ENCODE measurements around the gene SLC35F3.

The SLC35F3 gene

DNA sequence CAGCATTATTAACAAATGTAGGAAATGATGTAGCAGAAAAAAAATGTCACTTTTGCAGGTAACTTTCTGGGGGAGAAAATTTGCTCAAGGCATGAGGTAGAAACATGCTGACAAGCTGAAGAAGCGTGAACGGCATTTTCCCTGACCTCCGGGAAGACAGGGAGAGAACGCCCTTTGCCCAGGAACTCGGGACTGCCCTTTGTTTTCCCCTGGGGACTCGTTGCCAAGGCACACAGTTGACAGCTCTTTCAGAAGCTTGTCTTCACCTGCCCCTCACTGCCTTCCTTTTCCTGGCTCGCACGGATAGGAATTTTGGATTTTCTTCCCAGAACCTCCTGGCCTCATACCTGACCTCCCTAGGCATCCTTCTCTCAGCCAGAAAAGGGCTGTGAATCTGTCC lies 416.1 kb downstream of the SLC35F3 start:
- DNase-seq (ENCODE audit: insufficient read length, low spot score) (no peak), FAIRE-seq (no peak)
- TF ChIP-seq TAF1 (IDR thresholded peaks at IDR 0.05; ENCODE audit: low read depth, low read length): no peak
- no peak for TF ChIP-seq POU2F2 (IDR thresholded peaks at IDR 0.05; ENCODE audit: low read depth, low read length)
- TF ChIP-seq POLR2AphosphoS5 (IDR thresholded peaks at IDR 0.05; ENCODE audit: low read depth, low read length): no peak
- no peak for TF ChIP-seq SPI1 (IDR thresholded peaks at IDR 0.05; ENCODE audit: low read depth, low read length)
- TF ChIP-seq PAX5 (IDR thresholded peaks at IDR 0.05; ENCODE audit: insufficient read depth, low read length, severe bottlenecking): no peak
- TF ChIP-seq POLR2A (IDR thresholded peaks at IDR 0.05; ENCODE audit: low read depth, low read length): no peak

DNA sequence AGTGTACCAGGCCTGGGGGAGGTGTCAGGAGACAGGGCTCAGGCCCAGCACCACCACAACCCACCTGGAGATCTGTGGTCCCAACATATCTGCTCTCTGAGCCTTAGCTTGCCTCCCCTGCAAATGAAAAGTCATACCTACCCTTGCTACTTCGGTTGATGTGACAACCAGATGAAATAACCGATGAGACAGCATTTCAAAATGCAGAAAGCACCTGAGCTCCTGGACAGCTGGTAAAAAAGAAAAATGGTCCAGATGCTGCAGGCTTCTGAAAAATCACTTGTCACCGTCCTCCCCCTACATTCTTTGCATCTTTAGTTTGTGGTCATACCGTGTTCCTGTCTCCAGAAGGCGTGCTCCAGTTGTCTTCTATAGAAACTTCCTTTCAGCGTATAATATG lies 416.8 kb downstream of the SLC35F3 start:
- no peak for DNase-seq (ENCODE audit: insufficient read length, low spot score)
- FAIRE-seq: no peak
- TF ChIP-seq POLR2AphosphoS5 (IDR thresholded peaks at IDR 0.05; ENCODE audit: low read depth, low read length): no peak
- no peak for TF ChIP-seq PAX5 (IDR thresholded peaks at IDR 0.05; ENCODE audit: insufficient read depth, low read length, severe bottlenecking)
- TF ChIP-seq POLR2A (IDR thresholded peaks at IDR 0.05; ENCODE audit: low read depth, low read length): no peak
- no peak for TF ChIP-seq TAF1 (IDR thresholded peaks at IDR 0.05; ENCODE audit: low read depth, low read length)
- TF ChIP-seq SPI1 (IDR thresholded peaks at IDR 0.05; ENCODE audit: low read depth, low read length): no peak
- no peak for TF ChIP-seq POU2F2 (IDR thresholded peaks at IDR 0.05; ENCODE audit: low read depth, low read length)

DNA sequence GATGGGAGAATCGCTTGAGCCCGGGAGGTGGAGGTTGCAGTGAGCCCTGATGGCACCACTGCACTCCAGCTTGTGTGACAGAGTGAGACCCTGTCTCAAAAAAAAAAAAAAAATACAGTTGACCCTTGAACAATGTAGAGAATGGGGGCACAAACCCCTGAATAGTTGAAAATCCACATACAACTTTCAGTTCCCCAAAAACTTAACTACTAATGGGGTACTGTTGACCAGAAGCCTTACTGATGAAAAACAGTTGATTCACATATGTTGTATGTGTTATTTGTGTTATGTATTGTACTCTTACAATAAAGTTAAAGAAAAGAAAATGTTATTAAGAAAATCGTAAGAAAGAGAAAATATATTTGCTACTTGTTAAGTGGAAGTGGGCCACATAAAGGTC lies 417.6 kb downstream of the SLC35F3 start:
- TF ChIP-seq TAF1 (IDR thresholded peaks at IDR 0.05; ENCODE audit: low read depth, low read length): no peak
- peak; percentile 83 for TF ChIP-seq SPI1 (IDR thresholded peaks at IDR 0.05; ENCODE audit: low read depth, low read length)
- DNase-seq (ENCODE audit: insufficient read length, low spot score): no peak
- FAIRE-seq: no peak

DNA sequence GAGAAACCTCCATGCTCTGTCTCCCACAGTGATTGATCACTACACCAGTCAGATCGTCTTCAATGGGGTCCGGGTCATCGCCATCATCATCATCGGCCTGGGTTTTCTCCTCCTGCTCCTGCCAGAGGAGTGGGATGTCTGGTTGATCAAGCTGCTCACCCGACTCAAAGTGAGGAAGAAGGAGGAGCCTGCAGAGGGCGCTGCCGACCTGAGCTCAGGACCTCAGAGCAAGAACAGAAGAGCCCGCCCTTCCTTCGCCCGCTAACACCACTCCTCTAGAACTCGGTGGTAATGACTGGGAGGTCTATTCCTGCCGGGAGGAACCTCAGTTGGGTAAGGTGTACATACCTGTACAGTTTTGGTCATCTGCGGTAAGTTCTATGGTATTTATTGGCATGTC lies 418.5 kb downstream of the SLC35F3 start:
- DNase-seq (ENCODE audit: insufficient read length, low spot score) (no peak), FAIRE-seq (peak; percentile 65)

DNA sequence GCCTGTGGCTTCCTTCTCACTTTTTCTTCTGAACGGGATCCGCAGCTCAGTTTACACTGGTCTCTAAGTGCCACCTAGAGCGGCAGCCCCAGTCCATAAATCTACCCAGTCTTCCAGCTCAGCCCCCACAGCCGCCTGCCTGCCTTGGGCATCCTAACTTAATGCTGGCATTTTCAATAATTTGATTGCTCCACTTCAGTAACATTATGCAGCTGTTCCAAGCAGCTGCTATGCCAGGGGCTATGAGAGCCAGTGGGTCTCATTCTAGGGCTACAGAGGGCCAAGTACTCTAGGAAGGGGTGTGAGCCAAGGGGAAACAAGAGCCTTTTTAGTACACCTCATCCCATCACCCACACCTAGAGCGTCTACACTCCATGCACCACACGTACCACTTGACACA lies 420.3 kb downstream of the SLC35F3 start:
- TF ChIP-seq TAF1 (IDR thresholded peaks at IDR 0.05; ENCODE audit: low read depth, low read length): no peak
- TF ChIP-seq PAX5 (IDR thresholded peaks at IDR 0.05; ENCODE audit: insufficient read depth, low read length, severe bottlenecking): no peak
- FAIRE-seq (no peak), DNase-seq (ENCODE audit: insufficient read length, low spot score) (no peak)

More for the DNA sequence above, 418.5 kb downstream of the SLC35F3 start:
- TF ChIP-seq POLR2A (IDR thresholded peaks at IDR 0.05; ENCODE audit: low read depth, low read length) (no peak), PAX5 (IDR thresholded peaks at IDR 0.05; ENCODE audit: insufficient read depth, low read length, severe bottlenecking) (no peak), TAF1 (IDR thresholded peaks at IDR 0.05; ENCODE audit: low read depth, low read length) (no peak), SPI1 (IDR thresholded peaks at IDR 0.05; ENCODE audit: low read depth, low read length) (no peak), POLR2AphosphoS5 (IDR thresholded peaks at IDR 0.05; ENCODE audit: low read depth, low read length) (no peak), POU2F2 (IDR thresholded peaks at IDR 0.05; ENCODE audit: low read depth, low read length) (no peak)

DNA sequence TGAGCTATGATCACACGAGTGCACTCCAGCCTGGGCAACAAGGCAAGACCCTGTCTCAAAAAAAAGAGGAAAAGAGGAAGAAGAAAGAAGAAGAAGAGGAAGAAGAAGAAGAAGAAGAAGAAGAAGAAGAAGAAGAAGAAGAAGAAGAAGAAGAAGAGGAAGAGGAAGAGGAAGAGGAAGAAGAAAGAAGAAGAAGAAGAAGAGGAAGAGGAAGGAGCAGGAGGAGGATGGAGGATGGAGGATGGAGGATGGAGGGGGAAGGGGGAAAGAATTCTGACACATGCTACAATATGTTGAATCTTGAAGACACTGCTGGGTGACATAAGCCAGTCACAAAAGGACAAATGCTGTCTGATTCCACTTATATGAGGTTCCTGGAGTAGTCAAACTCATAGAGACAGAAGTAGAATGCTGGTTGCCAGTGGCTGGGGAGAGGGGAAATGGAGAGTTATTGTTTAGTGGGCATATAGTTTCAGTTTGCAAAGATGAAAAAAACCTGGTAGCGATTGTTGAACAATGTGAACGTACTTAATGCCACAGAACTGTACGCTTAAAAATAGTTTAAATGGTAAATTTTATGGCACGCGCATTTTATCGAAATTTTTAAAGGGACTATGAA lies 421.5 kb downstream of the SLC35F3 start:
- no peak for FAIRE-seq
- DNase-seq (ENCODE audit: insufficient read length, low spot score): no peak
- TF ChIP-seq PAX5 (IDR thresholded peaks at IDR 0.05; ENCODE audit: insufficient read depth, low read length, severe bottlenecking): no peak
- TF ChIP-seq POU2F2 (IDR thresholded peaks at IDR 0.05; ENCODE audit: low read depth, low read length): no peak
- TF ChIP-seq SPI1 (IDR thresholded peaks at IDR 0.05; ENCODE audit: low read depth, low read length): no peak
- TF ChIP-seq TAF1 (IDR thresholded peaks at IDR 0.05; ENCODE audit: low read depth, low read length): no peak
- TF ChIP-seq POLR2AphosphoS5 (IDR thresholded peaks at IDR 0.05; ENCODE audit: low read depth, low read length): no peak

DNA sequence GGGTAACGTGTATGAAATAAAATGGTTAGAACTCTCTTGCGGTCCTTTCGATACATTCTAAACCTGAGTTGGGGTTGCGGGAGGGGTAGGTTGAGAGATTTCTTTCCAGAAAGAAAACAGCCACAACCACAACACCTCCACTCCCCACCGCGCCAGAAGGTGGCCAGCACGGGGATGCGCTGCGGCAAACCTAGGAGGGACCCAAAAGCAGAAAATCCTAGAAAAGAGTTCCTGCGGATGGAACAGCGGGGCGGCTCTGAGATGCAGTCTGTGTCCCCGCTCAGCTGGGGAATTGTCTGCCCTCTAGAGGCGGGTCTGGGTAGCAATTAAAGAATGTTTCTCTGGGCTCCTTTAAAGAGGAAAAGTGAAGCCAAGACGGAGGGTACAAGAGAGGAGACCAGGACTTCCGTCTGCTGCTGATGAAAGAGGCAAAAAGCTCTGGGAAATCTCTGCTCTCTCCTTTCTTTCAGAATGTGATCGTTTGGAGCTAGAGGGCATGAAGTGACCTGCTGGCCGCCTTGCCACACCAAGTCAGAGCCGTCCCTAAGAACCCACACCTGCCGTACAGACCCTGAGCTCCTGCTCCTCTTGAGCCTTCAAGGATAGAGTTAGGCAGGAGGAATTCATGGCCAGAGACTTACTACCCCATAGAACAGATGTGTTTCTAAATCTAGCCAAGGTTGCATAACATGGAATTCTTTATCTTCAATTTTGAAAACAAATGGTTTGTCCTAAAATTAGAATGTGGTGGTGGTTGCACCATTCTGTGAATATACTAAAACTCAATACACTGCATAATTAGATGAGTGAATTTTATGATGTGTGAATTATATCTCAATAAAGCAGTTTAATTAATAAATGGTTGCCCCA lies 422.3 kb downstream of the SLC35F3 start:
- FAIRE-seq (peak; percentile 67), DNase-seq (ENCODE audit: insufficient read length, low spot score) (peak; percentile 41)
- no peak for TF ChIP-seq POU2F2 (IDR thresholded peaks at IDR 0.05; ENCODE audit: low read depth, low read length)
- no peak for TF ChIP-seq TAF1 (IDR thresholded peaks at IDR 0.05; ENCODE audit: low read depth, low read length)
- no peak for TF ChIP-seq SPI1 (IDR thresholded peaks at IDR 0.05; ENCODE audit: low read depth, low read length)
- no peak for TF ChIP-seq POLR2AphosphoS5 (IDR thresholded peaks at IDR 0.05; ENCODE audit: low read depth, low read length)
- no peak for TF ChIP-seq PAX5 (IDR thresholded peaks at IDR 0.05; ENCODE audit: insufficient read depth, low read length, severe bottlenecking)
- no peak for TF ChIP-seq POLR2A (IDR thresholded peaks at IDR 0.05; ENCODE audit: low read depth, low read length)

DNA sequence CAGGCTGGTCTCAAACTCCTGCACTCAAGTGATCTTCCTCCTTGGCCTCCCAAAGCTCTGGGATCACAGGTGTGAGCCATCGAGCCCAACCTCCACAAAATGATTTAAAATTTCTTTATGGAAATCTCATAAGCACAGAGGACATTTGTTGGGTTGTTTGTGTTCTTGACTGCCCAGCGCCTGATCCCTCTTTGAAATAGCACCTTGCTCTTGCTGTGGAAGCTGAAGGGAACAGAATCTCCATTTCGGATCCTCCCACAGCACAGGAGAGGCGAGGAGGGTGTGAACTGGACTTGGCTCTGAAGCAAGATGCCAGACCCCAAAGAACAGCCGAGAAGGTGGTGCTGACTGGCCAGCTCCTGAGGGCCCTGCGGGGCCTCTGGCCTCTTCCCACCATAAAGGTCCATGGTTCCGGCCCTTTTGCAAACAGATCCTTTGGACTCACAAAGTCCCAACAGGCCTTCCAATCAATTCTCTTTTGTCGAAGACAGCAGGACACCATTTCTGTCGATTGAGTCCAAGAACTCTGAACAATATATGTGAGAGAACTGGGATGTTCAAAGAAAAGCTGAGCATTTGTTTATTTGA lies 423.2 kb downstream of the SLC35F3 start:
- no peak for TF ChIP-seq POU2F2 (IDR thresholded peaks at IDR 0.05; ENCODE audit: low read depth, low read length)
- no peak for TF ChIP-seq POLR2AphosphoS5 (IDR thresholded peaks at IDR 0.05; ENCODE audit: low read depth, low read length)
- TF ChIP-seq SPI1 (IDR thresholded peaks at IDR 0.05; ENCODE audit: low read depth, low read length): no peak
- no peak for TF ChIP-seq PAX5 (IDR thresholded peaks at IDR 0.05; ENCODE audit: insufficient read depth, low read length, severe bottlenecking)
- no peak for TF ChIP-seq POLR2A (IDR thresholded peaks at IDR 0.05; ENCODE audit: low read depth, low read length)
- no peak for TF ChIP-seq TAF1 (IDR thresholded peaks at IDR 0.05; ENCODE audit: low read depth, low read length)
- FAIRE-seq: no peak
- DNase-seq (ENCODE audit: insufficient read length, low spot score): no peak

DNA sequence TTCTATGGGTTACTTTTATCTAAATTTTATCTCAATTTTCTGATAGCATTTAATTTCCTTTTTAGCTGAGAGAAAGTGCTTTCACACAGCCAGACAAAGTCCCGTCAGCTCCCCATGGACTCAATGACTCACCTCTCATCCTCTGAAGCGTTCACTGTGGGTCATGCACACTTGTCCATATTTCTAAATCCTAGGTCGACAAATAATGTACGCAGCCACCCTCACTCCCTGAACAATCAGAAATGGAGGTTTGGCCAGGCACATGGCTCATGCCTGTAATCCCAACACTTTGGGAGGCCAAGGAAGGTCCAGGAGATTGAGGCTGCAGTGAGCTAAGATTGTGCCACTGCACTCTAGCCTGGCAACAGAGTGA lies 426.4 kb downstream of the SLC35F3 start:
- FAIRE-seq (no peak), DNase-seq (ENCODE audit: insufficient read length, low spot score) (no peak)
- no peak for TF ChIP-seq POU2F2 (IDR thresholded peaks at IDR 0.05; ENCODE audit: low read depth, low read length)

DNA sequence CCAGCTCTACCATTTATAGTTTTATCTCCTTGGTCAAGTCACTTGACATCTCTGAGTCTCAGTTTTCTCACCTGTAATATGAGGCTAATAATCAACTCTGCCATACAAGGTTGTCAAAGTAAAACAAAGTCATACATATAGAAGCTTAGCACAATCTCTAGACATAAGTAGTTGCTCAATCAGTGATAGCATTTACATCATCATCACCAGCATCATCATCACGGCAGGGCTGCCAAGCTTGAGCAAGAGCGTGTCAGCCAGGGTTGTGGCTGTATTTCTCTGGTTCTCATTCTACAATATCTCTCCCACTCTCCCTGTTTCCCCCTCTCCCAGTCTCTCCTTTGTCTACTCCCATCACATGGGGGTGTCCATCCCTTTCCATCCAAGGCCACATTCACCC lies 427.0 kb downstream of the SLC35F3 start:
- DNase-seq (ENCODE audit: insufficient read length, low spot score) (no peak), FAIRE-seq (no peak)

More for the DNA sequence above, 427.0 kb downstream of the SLC35F3 start:
- TF ChIP-seq PAX5 (IDR thresholded peaks at IDR 0.05; ENCODE audit: insufficient read depth, low read length, severe bottlenecking): no peak
- TF ChIP-seq TAF1 (IDR thresholded peaks at IDR 0.05; ENCODE audit: low read depth, low read length): no peak
- no peak for TF ChIP-seq POLR2A (IDR thresholded peaks at IDR 0.05; ENCODE audit: low read depth, low read length)
- no peak for TF ChIP-seq SPI1 (IDR thresholded peaks at IDR 0.05; ENCODE audit: low read depth, low read length)
- no peak for TF ChIP-seq POU2F2 (IDR thresholded peaks at IDR 0.05; ENCODE audit: low read depth, low read length)
- no peak for TF ChIP-seq POLR2AphosphoS5 (IDR thresholded peaks at IDR 0.05; ENCODE audit: low read depth, low read length)

Measured in GM12891 (cell line).